Lung microvascular endothelial cell (primary cell): Measurements from ENCODE around the gene CDS2. TPM values are rescaled to one million over a fixed set of nuclear protein-coding genes. Genes with fewer than 3 reads are reported as not detected.

Experiments used
- DNase-seq, 2 donors: peaks; one replicate each; pipeline versions ENCODE4 v3.0.0 to v3.0.0-alpha.2; 2010; ENCODE audit warnings: low read depth in 2 of 2
- total RNA-seq: library from RNA; depleted of rRNA; stranded (reverse); fragments of >200 nt; gene quantifications from 2 replicates; pipeline ENCODE4 v1.2.1, GENCODE V29; 2014

The CDS2 gene
- total RNA-seq, 1 donor from 2014 or later = 64.3 TPM

GRCh38 chr20:5180933-5181332 lies 54.1 kb downstream of the CDS2 start:
- DNase-seq = no peak

DNA sequence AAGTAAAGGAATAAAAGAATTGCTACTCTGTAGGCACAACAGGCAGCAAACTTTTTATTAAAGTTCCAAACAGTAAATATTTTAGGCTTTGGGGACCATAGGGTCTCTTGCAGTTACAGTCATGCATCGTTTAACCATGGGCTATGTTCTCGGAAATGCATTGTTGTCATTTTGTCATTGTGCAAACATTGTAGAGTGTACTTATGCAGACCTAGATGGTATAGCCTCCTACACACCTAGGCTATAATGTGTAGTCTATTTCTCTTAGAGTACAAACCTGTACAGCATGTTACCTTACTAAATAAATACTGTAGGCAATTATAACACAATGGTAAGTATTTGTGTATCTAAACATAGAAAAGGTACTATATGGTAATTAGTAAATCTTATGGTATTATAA lies 54.7 kb downstream of the CDS2 start:
- no peak for DNase-seq

DNA sequence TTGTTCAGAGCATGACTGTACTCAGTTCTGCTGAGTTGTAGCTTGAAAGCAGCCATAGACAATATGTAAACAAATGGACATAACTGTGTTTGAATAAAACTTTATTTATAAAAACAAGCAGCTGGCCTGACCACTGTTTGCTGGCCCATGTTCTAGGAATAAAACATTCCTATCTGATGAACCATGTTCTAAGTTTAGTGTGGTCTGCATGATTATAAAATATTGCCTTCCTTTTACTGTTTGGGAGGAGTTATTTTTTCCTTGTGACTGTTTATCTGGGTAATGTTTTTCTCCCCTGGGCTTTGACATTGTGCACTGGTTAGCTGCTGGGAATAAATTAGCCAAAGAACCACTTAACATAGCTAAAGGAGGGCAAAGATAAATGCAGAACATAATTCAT lies 55.1 kb downstream of the CDS2 start:
- peak in 1 of 2 donors; percentile 32 for DNase-seq

DNA sequence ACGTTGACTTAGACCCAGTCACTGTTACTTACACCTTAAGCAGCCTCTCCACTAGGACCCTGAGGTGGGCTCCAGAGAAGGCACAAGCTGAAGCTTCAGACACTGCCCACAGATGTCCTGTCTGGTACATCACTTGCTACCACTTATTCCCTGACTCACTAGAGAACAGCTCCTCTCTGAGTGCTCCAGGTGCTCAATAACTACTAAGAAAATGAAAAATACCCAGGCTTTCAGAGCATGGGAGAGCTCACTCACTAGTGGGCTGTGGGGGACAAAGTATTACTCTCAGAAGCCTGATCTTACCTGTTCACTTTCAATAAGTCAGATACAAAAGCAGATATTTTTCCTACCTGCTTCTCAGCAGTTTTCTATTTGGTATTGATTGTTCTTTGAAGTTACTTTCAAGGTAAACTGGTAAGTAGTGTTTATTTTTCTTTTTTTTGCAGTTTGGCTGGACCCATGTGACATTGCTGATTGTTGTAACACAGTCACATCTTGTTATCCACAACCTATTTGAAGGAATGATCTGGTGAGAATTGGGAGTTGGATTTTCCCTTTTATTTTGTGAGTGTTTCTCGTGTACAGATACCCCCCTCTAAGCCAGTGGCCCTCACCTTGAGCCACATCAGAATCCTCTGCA lies 55.9 kb downstream of the CDS2 start:
- no peak for DNase-seq

GRCh38 chr20:5183731-5184474 lies 57.1 kb downstream of the CDS2 start:
- DNase-seq = no peak

DNA sequence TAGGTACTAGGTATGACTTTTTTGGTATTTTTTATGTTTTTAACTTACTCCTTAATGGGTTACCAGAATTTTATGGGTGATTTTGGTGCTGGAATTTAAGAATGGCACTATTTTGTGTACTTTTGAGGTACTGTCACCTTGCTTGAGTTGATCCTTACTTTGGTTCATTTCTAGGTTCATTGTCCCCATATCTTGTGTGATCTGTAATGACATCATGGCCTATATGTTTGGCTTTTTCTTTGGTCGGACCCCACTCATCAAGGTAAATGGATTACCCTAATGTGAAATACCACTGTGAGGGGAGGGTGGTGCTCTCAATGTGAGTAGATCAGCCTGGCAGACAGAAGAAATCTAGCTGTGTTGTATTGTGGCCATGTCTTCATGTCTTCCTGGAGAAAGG lies 57.9 kb downstream of the CDS2 start:
- DNase-seq = no peak

- DNase-seq = no peak
Measured at GRCh38 chr20:5187122-5187521, 60.3 kb downstream of the CDS2 start.

DNA sequence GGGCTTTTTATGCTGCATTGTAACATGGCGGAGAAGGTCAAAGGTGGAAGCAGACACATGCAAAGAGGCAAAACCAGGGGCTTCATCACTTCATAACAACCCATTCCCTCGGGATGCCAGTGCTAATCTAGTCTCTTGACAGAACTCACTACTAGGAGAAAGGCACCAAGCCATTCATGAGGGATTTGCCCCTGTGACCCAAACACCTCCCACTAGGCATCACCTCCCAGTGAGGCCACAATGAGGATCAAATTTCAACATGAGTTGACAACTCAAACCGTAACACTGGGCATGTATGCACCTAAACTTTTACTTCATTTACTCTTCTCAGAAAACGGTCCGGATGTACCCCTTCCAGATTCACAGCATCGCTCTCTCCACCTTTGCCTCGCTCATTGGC lies 61.9 kb downstream of the CDS2 start:
- no peak for DNase-seq

- DNase-seq = no peak
Measured at GRCh38 chr20:5189917-5190316, 63.1 kb downstream of the CDS2 start.

GRCh38 chr20:5190444-5190843 lies 63.6 kb downstream of the CDS2 start:
- DNase-seq = no peak

DNA sequence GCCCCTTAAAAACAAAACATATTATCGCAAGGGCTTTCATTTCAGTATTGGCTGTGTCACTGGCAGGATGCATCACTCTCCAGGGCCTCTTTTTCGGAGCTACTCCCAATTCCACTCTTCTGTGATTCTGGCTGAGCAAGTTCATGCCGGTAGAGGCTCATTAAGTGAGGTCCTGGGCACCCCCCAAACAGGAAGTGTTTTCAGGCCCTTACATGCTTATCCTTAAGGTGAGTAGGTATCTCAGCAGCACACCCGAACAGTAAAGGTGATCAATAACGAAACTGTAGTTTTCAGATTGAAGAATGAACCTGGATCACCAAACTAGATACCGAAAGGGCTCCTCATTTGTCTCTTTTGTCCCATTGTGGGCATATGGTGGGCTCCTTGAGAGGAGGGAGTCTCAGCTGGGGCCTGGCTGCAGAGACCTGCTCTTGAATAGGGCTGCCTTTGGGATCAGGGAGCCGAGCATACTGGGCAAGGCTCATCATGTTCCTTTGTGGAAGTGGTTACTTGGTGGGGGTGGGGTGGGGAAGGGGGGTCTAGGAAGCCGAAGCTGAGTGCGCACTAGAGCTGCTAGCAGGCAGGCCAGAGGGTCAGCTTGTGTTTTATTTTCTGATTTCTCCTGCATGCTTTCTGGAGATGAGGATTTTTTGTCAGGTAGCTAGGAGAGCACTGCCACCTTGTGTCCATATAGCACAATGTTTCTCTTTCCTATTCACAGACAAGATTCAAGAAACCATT lies 65.2 kb downstream of the CDS2 start:
- peak; percentile 84 to 86 for DNase-seq

DNA sequence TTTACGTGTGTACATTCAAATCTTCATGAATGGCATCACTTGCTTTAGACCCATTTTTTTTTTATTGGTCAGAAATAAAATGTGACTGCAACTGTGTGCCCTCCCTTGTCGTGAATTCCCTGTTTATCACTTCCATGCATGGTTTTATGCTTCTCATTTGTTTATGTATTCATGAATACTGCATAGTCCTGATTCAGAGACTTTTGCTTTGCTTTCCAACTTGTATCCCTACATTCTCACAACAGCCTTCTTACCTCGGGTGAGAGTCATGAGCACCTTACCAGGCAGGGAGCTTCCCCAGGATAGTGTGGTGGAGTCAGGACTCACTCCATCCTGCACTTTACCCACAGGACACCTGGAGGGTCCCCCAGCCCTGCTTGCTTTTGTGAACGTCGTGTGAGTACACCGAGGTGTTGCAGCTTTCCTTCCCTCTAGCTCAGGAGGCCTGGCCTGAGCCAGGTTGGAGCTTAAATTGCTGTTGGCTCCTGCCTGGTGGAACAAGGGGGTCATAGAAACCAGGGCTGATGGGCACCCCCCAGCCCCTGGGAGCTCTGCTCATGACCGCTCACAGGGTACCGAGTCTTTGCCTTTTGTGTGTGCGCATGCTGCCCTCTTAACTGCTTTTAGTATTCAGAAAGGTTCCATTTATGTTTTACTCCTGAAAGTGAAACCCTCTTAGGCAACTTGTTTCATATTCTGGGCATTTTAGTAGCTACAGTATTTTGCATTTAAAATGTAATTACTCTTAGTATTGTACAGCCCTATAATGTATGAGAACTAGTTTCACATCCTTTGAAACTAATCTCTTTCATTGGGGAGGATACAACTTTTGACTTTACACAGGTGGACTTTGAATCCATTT lies 66.0 kb downstream of the CDS2 start:
- DNase-seq = no peak

- DNase-seq = no peak
Measured at GRCh38 chr20:5195655-5196054, 68.8 kb downstream of the CDS2 start.

- DNase-seq = no peak
Measured at GRCh38 chr20:5196149-5196548, 69.3 kb downstream of the CDS2 start.

GRCh38 chr20:5197270-5197827 lies 70.5 kb downstream of the CDS2 start:
- DNase-seq = no peak

GRCh38 chr20:5197847-5198650 lies 71.2 kb downstream of the CDS2 start:
- no peak for DNase-seq

DNA sequence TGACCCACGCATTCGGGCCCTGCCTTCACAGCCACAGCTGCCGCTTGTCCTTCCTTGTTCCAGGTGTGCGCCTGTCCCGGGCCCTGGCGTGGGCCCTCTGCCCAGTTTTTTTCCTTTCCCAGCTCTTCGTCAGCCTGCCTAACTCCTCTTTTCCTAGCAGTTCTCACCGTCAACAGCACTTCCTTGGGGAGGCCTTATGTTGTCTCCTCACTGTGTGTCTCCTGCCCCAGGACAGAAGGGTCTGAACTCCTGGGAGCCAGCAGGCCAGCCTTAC lies 71.8 kb downstream of the CDS2 start:
- DNase-seq = no peak

GRCh38 chr20:5203380-5203779 lies 76.6 kb downstream of the CDS2 start:
- DNase-seq = no peak

- peak; percentile 84 to 85 for DNase-seq
Measured at GRCh38 chr20:5205348-5206210, 78.8 kb downstream of the CDS2 start.

DNA sequence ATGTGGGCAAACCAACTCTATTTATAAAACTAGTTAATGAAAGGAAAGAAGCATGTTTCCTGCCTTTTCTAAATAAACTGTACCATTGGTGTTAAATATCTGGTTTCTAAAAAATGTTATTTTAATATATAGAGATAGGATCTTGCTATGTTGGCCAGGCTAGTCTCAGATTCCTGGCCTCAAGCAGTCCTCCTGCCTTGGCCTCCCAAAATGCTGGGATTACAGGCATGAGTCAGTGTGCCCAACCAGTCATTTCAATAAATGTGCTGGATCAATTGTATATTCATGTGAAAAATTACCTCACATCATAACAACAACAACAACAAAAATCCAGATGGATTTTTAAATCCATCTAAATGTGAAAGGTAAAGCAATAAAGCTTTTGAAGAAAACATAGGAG lies 80.3 kb downstream of the CDS2 start:
- no peak for DNase-seq
